Sigmoid colon (tissue), 7 donors: ENCODE measurements around the gene TOMT. TPM values are rescaled to one million over a fixed set of nuclear protein-coding genes. Genes with fewer than 3 reads are reported as not detected.

Experiments
- DNase-seq: peaks from one replicate; pipeline ENCODE4 v3.0.0-alpha.2; 2019
- H3K27ac ChIP-seq, 4 donors: fragments of 200-600 bp; sonication (generic); one replicate each; pipeline ENCODE4 v1.5.1; 2016 to 2019; ENCODE audit warnings: mild to moderate bottlenecking in 1 of 4
- H3K27me3 ChIP-seq, 3 donors: fragments of 200-600 bp; sonication (generic); one replicate each; pipeline ENCODE4 v1.5.1; 2019; ENCODE audit warnings: mild to moderate bottlenecking in 1 of 3
- H3K36me3 ChIP-seq, 4 donors: fragments of 200-600 bp; sonication (generic); one replicate each; pipeline ENCODE4 v1.5.1; 2016 to 2019
- H3K4me1 ChIP-seq, 4 donors: fragments of 200-600 bp; sonication (generic); one replicate each; pipeline ENCODE4 v1.5.1; 2017 to 2019
- H3K4me3 ChIP-seq, 4 donors: fragments of 200-600 bp; sonication (generic); one replicate each; pipeline ENCODE4 v1.5.1; 2017 to 2019; ENCODE audit warnings: mild to moderate bottlenecking in 2 of 4, moderate library complexity in 1 of 4
- H3K9me3 ChIP-seq, 4 donors: fragments of 200-600 bp in 3 of 4; sonication (generic) in 3 of 4; one replicate each; pipeline versions ENCODE4 v1.5.1 to v1.6.1; 2013 to 2019
- CTCF ChIP-seq, 4 experiments: fragments of 450-650 bp in 3 of 4; fragments of 200-600 bp in 1 of 4; IDR thresholded peaks; one replicate each; pipeline ENCODE4 v1.5.1; 2016 to 2019; ENCODE audit warnings: antibody characterized with exemption in 4 of 4, mild to moderate bottlenecking in 3 of 4, moderate library complexity in 2 of 4
- EP300 ChIP-seq, 4 donors: sonication (generic); formaldehyde crosslinking; IDR thresholded peaks; one replicate each; pipeline ENCODE4 v1.6.1; 2017; ENCODE audit warnings: antibody characterized with exemption in 4 of 4
- POLR2A ChIP-seq, 2 donors: fragments of 450-650 bp; IDR thresholded peaks; one replicate each; pipeline ENCODE4 v1.6.1; 2016; ENCODE audit warnings: antibody characterized with exemption in 2 of 2, mild to moderate bottlenecking in 2 of 2, moderate library complexity in 2 of 2
- POLR2AphosphoS5 ChIP-seq, 4 donors: sonication (generic); formaldehyde crosslinking; IDR thresholded peaks; one replicate each; pipeline ENCODE4 v1.6.1; 2017; ENCODE audit warnings: antibody characterized with exemption in 4 of 4
- WGBS, 2 donors: extraction: QIAGEN DNeasy Blood & Tissue Kit; methylation state at CpG; one replicate each; pipeline ENCODE4 v1.1.7; 2013; 5-methylcytosine and 5-hydroxymethylcytosine counted together
- intact Hi-C: fragments of 100-400 bp; cut with DNase I; formaldehyde crosslinking; loops from one replicate; pipeline ENCODE4 v1.15.1; 2023
- polyA plus RNA-seq, 3 donors: library from polyadenylated mRNA; stranded (reverse); fragments of 200-250 nt; gene quantifications; one replicate each; pipeline ENCODE4 v1.2.3, GENCODE V29; 2013
- total RNA-seq, 4 donors: library from RNA; depleted of rRNA; stranded (reverse); fragments of >200 nt; gene quantifications; one replicate each; pipeline ENCODE4 v1.1.0, GENCODE V29; 2016
- donor health status: healthy with polysubstance abuse.
- donor health status: Bipolar disorder and iron deficiency.
- donor health status: healthy.

The TOMT gene
- total and polyA plus RNA-seq, 7 donors, result not detected

- peaks cover 0 to 26% (median 23%) of the 10 kb centered on the region in 4 donors for H3K4me1 ChIP-seq
- H3K4me3 ChIP-seq, result peak within 1 kb of the TSS; percentile 66 to 81 (median 72)
- no peaks in the 10 kb centered on the region for H3K27me3 ChIP-seq
- peak; percentile 100 for DNase-seq
- intact Hi-C loops, result loop anchor here (2.0 kb wide), 2 partner anchors 32 to 56 kb away; partner anchors contain the start of gene ANAPC15
- H3K27ac ChIP-seq, result peak within 1 kb of the TSS; percentile 91 to 94 (median 92)
- no peaks in the 10 kb centered on the region for H3K36me3 ChIP-seq
- TF ChIP-seq POLR2A (IDR thresholded peaks at IDR 0.05) (peak; percentile 49 to 52), POLR2AphosphoS5 (IDR thresholded peaks at IDR 0.05) (peak; percentile 72 to 91 (median 82)), CTCF (IDR thresholded peaks at IDR 0.05) (no peak), EP300 (IDR thresholded peaks at IDR 0.05) (no peak)
- H3K9me3 ChIP-seq, result no peaks in the 10 kb centered on the region
- 0 to 1% methylated on average over 60 of the region's 60 CpGs for WGBS, 2 donors
Measured at GRCh38 chr11:72080326-72081183, 25.2 kb upstream of the TOMT start, which contains the start of the genes LRRC51 and NUMA1. Gene LRRC51 (plus strand): TSS chr11:72080850. CDS start chr11:72089084, 8,234 bp downstream. Gene NUMA1 (minus strand): TSS chr11:72080542. CDS start chr11:72035943, 44,599 bp downstream.

GRCh38 chr11:72081184-72081644 is 24.5 kb upstream of the TOMT start:
- intact Hi-C loops, result loop anchor here (2.0 kb wide), 2 partner anchors 32 to 56 kb away; partner anchors contain the start of gene ANAPC15
- Histone ChIP-seq H3K36me3 (no peaks in the 10 kb centered on the region), H3K27ac (peak overlapping the region; percentile 91 to 94 (median 92)), H3K4me3 (peak overlapping the region; percentile 66 to 81 (median 72)), H3K27me3 (no peaks in the 10 kb centered on the region), H3K4me1 (peaks cover 0 to 26% (median 23%) of the 10 kb centered on the region in 4 donors), H3K9me3 (no peaks in the 10 kb centered on the region)
- DNase-seq, result no peak
- TF ChIP-seq EP300 (IDR thresholded peaks at IDR 0.05) (no peak), CTCF (IDR thresholded peaks at IDR 0.05) (no peak), POLR2AphosphoS5 (IDR thresholded peaks at IDR 0.05) (no peak), POLR2A (IDR thresholded peaks at IDR 0.05) (no peak)
- WGBS, 2 donors, result 75 to 79% methylated on average over 21 of the region's 21 CpGs

- Histone ChIP-seq H3K4me3 (no peak overlapping the region), H3K9me3 (no peaks in the 10 kb centered on the region), H3K36me3 (no peaks in the 10 kb centered on the region), H3K4me1 (peaks cover 0 to 26% (median 23%) of the 10 kb centered on the region in 4 donors), H3K27me3 (no peaks in the 10 kb centered on the region), H3K27ac (peak overlapping the region in 3 of 4 donors; percentile 21 to 93 (median 92))
- intact Hi-C loops, result loop anchor here (2.0 kb wide), 2 partner anchors 31 to 57 kb away; partner anchors contain the start of gene ANAPC15
- 77 to 85% methylated on average over 3 of the region's 3 CpGs for WGBS, 2 donors
- no peak for DNase-seq
- no peak for TF ChIP-seq EP300 (IDR thresholded peaks at IDR 0.05)
- no peak for TF ChIP-seq POLR2AphosphoS5 (IDR thresholded peaks at IDR 0.05)
- TF ChIP-seq POLR2A (IDR thresholded peaks at IDR 0.05), result no peak
- TF ChIP-seq CTCF (IDR thresholded peaks at IDR 0.05), result no peak
Measured at GRCh38 chr11:72081821-72082453, 23.8 kb upstream of the TOMT start.

GRCh38 chr11:72083414-72083813 is 22.3 kb upstream of the TOMT start:
- Histone ChIP-seq H3K36me3 (peaks cover 0 to 5% (median 0%) of the 10 kb centered on the region in 4 donors), H3K27me3 (no peaks in the 10 kb centered on the region), H3K27ac (no peak overlapping the region), H3K4me1 (peaks cover 0 to 24% (median 21%) of the 10 kb centered on the region in 4 donors), H3K9me3 (no peaks in the 10 kb centered on the region), H3K4me3 (no peak overlapping the region)
- intact Hi-C loops, result no loop called here
- no peak for DNase-seq
- 25 to 75% methylated on average over 2 of the region's 2 CpGs for WGBS, 2 donors
- TF ChIP-seq CTCF (IDR thresholded peaks at IDR 0.05) (no peak), EP300 (IDR thresholded peaks at IDR 0.05) (no peak), POLR2AphosphoS5 (IDR thresholded peaks at IDR 0.05) (no peak), POLR2A (IDR thresholded peaks at IDR 0.05) (no peak)
